Lower leg skin (tissue), 3 donors: ENCODE results near the gene FHL2.

Source experiments
- POLR2A ChIP-seq, 2 donors: fragments of 450-650 bp; IDR thresholded peaks; one replicate each; pipeline ENCODE4 v1.6.1; 2016 to 2017; ENCODE audit warnings: antibody characterized with exemption in 2 of 2, mild to moderate bottlenecking in 1 of 2, moderate library complexity in 1 of 2
- TF ChIP-seq, protein P1 (sequence below), 3 donors: fragments of 450-650 bp; IDR thresholded peaks; one replicate each; pipeline ENCODE4 v1.5.1; 2016; ENCODE audit warnings: antibody characterized with exemption in 3 of 3, mild to moderate bottlenecking in 3 of 3, moderate library complexity in 2 of 3

DNA sequence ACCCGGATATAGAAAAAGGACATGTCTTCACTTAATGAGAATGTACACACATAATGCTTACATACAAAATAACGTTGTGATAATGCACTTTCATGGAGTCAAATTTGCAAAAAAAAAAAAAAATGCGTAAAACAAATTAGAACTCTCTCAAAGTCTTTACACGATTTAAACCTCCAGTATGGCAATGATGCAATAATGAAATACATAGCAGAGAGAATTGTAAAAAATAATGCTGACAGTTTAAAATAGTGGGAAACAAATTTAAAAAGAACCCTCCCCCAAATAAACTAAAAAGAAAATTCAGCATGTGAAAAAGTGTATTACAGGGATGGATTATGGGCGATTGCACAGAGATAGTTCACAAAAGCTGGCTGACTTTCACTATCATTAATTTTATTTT lies 46.6 kb upstream of the FHL2 start:
- TF ChIP-seq, protein P1, sequence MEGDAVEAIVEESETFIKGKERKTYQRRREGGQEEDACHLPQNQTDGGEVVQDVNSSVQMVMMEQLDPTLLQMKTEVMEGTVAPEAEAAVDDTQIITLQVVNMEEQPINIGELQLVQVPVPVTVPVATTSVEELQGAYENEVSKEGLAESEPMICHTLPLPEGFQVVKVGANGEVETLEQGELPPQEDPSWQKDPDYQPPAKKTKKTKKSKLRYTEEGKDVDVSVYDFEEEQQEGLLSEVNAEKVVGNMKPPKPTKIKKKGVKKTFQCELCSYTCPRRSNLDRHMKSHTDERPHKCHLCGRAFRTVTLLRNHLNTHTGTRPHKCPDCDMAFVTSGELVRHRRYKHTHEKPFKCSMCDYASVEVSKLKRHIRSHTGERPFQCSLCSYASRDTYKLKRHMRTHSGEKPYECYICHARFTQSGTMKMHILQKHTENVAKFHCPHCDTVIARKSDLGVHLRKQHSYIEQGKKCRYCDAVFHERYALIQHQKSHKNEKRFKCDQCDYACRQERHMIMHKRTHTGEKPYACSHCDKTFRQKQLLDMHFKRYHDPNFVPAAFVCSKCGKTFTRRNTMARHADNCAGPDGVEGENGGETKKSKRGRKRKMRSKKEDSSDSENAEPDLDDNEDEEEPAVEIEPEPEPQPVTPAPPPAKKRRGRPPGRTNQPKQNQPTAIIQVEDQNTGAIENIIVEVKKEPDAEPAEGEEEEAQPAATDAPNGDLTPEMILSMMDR (IDR thresholded peaks at IDR 0.05), result no peak
- no peak for TF ChIP-seq POLR2A (IDR thresholded peaks at IDR 0.05)
